GM23248 (cell line): ENCODE data around the gene GPATCH4.
"Not testable (repeated sequence)": the region's sequence is repeated elsewhere in the genome, so short reads cannot be mapped to it uniquely, and the experiment has no call there.

ENCODE experiments used
- EZH2 ChIP-seq: fragments of 200-600 bp; sonication (generic); IDR thresholded peaks from 2 replicates; pipeline ENCODE4 v1.6.1; 2018; ENCODE audit warnings: antibody characterized with exemption, mild to moderate bottlenecking; ENCODE audit not compliant: insufficient read depth, poor library complexity, severe bottlenecking
- EZH2phosphoT487 ChIP-seq: fragments of 200-600 bp; sonication (generic); IDR thresholded peaks from 2 replicates; pipeline ENCODE4 v1.6.1; 2018; ENCODE audit warnings: antibody characterized with exemption, moderate library complexity, mild to moderate bottlenecking, low read depth; ENCODE audit not compliant: insufficient read depth

DNA sequence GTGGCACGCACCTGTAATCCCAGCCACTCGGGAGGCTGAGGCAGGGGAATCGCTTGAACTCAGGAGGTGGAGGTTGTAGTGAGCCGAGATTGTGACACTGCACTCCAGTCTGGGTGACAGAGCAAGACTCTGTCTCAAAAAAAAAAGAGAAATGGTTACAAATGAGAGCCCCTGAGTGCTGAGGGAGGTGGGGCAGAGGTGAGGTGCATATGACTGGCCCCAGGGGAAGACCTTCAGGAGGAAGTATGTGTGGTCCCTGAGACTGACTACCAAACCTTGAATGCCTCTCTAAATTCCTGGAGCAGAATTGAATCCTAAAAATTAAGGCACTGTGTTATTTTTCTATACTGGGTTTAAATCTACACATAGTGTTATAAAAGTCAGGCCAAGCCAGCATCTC lies 6.1 kb upstream of the GPATCH4 start:
- not testable (repeated sequence) for TF ChIP-seq EZH2, EZH2phosphoT487
